ENCODE measurements around the gene C10orf90. TPM values are rescaled to one million over a fixed set of nuclear protein-coding genes. Genes with fewer than 3 reads are reported as not detected.

The C10orf90 gene
- total RNA-seq, 3 donors from 2014 or later = 0.16 to 30.4 (median 3.9) TPM

DNA sequence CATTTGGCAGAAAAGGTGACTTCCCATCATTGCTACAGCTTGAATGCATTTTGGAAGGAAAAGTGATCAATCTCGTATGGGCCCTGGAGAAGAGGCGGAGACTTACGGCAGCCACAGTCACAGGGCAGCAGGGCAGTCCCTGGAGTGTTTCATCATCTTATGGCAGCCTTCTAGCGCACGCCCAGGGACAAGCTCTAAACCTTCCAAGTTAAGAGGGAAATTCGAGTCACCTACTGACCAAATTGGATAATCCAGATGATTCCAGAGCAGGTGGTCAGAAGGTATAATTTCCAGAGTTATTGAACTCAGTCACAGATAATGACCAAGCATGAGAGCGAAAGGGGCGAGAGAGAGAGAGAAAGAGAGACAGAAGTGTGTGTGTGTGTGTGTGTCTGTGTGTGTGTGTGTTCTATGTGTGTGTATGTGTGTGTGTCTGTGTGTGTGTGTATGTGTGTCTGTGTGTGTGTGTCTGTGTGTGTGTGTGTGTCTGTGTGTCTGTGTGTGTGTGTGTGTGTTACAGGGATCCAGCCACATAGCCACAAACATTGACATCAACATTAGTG is 158.5 kb downstream of the C10orf90 start:
- Histone ChIP-seq H3K4me1 (no peaks in the 10 kb centered on the region), H3K4me3 (no peak overlapping the region), H3K27ac (no peak overlapping the region), H3K36me3 (no peaks in the 10 kb centered on the region), H3K9me3 (no peaks in the 10 kb centered on the region), H3K27me3 (no peaks in the 10 kb centered on the region)
- TF ChIP-seq POLR2A (IDR thresholded peaks at IDR 0.05) (no peak), POLR2AphosphoS5 (IDR thresholded peaks at IDR 0.05) (no peak)
- TF ChIP-seq, protein P1, sequence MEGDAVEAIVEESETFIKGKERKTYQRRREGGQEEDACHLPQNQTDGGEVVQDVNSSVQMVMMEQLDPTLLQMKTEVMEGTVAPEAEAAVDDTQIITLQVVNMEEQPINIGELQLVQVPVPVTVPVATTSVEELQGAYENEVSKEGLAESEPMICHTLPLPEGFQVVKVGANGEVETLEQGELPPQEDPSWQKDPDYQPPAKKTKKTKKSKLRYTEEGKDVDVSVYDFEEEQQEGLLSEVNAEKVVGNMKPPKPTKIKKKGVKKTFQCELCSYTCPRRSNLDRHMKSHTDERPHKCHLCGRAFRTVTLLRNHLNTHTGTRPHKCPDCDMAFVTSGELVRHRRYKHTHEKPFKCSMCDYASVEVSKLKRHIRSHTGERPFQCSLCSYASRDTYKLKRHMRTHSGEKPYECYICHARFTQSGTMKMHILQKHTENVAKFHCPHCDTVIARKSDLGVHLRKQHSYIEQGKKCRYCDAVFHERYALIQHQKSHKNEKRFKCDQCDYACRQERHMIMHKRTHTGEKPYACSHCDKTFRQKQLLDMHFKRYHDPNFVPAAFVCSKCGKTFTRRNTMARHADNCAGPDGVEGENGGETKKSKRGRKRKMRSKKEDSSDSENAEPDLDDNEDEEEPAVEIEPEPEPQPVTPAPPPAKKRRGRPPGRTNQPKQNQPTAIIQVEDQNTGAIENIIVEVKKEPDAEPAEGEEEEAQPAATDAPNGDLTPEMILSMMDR (IDR thresholded peaks at IDR 0.05) = no peak
- intact Hi-C loops (cut with DNase I; ENCODE audit: low total_unique reads) = no loop called here
- DNase-seq (ENCODE audit: low spot score in 2 of 2) = no peak

DNA sequence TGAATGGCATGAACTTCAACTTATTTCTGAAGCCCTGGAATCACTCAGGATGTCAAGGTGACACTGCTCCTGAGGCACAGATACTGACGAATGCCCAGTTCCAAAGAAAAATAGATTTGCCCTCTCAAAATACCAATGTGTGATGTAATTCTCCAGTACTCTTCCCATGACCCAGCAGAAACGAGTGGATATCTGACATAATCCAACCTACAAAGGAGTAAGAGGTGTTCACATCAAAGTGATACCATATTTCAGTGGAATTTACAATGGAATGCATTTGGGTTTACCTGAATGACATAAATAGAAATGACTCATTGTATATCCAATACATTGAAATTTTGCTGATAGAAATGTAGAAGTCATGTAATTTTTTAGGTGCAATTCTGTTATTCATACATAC is 161.3 kb downstream of the C10orf90 start:
- intact Hi-C loops (cut with DNase I; ENCODE audit: low total_unique reads) = no loop called here
- H3K9me3 ChIP-seq = no peaks in the 10 kb centered on the region
- no peaks in the 10 kb centered on the region for H3K36me3 ChIP-seq
- no peaks in the 10 kb centered on the region for H3K27me3 ChIP-seq
- no peak overlapping the region for H3K4me3 ChIP-seq
- no peak overlapping the region for H3K27ac ChIP-seq
- DNase-seq (ENCODE audit: low spot score in 2 of 2) = no peak
- TF ChIP-seq POLR2A (IDR thresholded peaks at IDR 0.05) (no peak), POLR2AphosphoS5 (IDR thresholded peaks at IDR 0.05) (no peak)
- TF ChIP-seq, protein P1 (IDR thresholded peaks at IDR 0.05) = no peak
- H3K4me1 ChIP-seq = no peaks in the 10 kb centered on the region

DNA sequence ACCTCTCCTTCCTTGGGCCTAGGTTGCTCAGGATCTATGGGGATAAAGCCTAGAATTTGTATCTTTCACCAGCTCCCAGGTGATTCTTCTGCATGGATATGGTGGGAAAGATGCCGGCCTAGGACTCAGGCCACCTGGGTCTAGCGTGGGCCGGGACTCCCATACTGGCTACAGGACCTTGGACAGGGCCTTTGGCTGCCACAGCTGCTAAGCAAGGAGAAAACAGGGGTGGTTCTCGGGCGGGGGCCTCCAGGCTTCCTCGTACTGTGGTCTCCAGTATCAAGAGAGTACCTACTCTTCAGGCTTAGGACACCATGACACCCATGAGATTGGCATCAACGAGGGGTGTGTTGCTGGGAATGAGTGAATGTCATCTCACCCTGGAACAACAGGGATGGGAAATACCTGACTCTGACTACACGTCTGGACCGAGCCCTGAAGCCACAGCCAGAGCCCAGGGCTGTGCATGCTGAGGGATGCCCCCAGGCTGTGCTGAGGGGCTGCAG is 161.9 kb downstream of the C10orf90 start:
- H3K9me3 ChIP-seq = no peaks in the 10 kb centered on the region
- no peak for DNase-seq (ENCODE audit: low spot score in 2 of 2)
- no peaks in the 10 kb centered on the region for H3K36me3 ChIP-seq
- intact Hi-C loops (cut with DNase I; ENCODE audit: low total_unique reads) = no loop called here
- H3K27me3 ChIP-seq = no peaks in the 10 kb centered on the region
- no peaks in the 10 kb centered on the region for H3K4me1 ChIP-seq
- TF ChIP-seq, protein P1 (IDR thresholded peaks at IDR 0.05) = no peak
- no peak for TF ChIP-seq POLR2A (IDR thresholded peaks at IDR 0.05)
- TF ChIP-seq POLR2AphosphoS5 (IDR thresholded peaks at IDR 0.05) = no peak
- H3K4me3 ChIP-seq = no peak overlapping the region
- no peak overlapping the region for H3K27ac ChIP-seq

DNA sequence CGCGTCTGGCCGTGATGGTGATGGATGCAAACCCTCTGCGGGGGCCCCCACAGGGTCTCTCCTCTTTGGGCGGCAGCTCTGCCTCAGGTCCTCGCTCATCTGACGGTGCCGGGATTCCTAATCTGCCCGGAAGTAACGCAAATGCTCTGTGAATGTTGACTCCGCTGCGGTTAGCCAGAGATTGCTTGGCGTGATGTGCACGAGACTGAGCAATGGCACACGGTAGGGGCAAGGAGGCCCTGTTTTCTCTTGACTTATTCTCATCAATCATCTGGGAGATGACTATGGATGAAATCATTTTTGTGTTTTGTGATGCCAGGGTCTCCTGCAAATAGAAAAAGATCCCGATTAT is 165.8 kb downstream of the C10orf90 start:
- no peaks in the 10 kb centered on the region for H3K9me3 ChIP-seq
- no peak for DNase-seq (ENCODE audit: low spot score in 2 of 2)
- H3K27ac ChIP-seq = no peak overlapping the region
- H3K4me1 ChIP-seq = no peaks in the 10 kb centered on the region
- H3K27me3 ChIP-seq = no peaks in the 10 kb centered on the region
- no peaks in the 10 kb centered on the region for H3K36me3 ChIP-seq
- no peak overlapping the region for H3K4me3 ChIP-seq
- intact Hi-C loops (cut with DNase I; ENCODE audit: low total_unique reads) = no loop called here
- TF ChIP-seq, protein P1 (IDR thresholded peaks at IDR 0.05) = no peak
- TF ChIP-seq POLR2AphosphoS5 (IDR thresholded peaks at IDR 0.05) (no peak), POLR2A (IDR thresholded peaks at IDR 0.05) (no peak)

DNA sequence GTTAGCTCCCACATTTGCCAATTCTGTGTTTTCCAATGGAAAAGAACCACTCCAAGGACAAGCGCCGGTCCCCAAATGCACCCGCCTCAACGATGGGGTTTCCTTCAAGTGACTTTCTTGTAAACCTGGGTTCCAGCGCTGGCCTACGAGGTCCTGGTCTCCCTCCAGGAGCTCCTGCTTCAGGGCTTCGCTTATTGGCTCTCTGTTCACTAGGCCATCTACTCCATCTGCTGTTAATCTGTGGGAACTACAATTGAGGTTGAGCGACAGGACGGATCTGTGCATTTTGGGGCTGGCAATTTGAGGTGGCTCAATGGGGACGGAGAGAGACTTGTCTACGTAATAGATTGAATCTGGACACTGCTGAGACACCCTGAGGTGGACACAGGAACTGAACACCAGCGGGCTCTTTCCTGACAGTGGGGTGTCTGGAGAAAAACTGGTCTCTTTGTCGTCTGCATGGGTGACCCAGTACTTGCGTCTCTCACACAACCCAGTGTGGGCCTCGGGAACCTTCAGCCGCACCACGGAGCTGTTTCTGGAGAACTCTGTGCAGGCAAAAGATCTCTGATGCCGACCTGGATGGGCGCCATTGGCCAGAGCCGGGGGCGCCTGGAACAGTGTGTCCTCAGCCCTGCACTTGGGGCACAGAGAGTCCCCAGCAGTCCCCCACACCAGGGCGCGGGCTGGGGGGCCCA is 166.3 kb downstream of the C10orf90 start:
- H3K4me1 ChIP-seq = no peaks in the 10 kb centered on the region
- no peak for TF ChIP-seq POLR2AphosphoS5 (IDR thresholded peaks at IDR 0.05)
- TF ChIP-seq, protein P1 (IDR thresholded peaks at IDR 0.05) = peak; percentile 13 to 71 (median 49)
- H3K27ac ChIP-seq = no peak overlapping the region
- no peaks in the 10 kb centered on the region for H3K36me3 ChIP-seq
- intact Hi-C loops (cut with DNase I; ENCODE audit: low total_unique reads) = no loop called here
- no peaks in the 10 kb centered on the region for H3K27me3 ChIP-seq
- H3K9me3 ChIP-seq = no peaks in the 10 kb centered on the region
- H3K4me3 ChIP-seq = no peak overlapping the region
- DNase-seq (ENCODE audit: low spot score in 2 of 2) = no peak

Measured in breast epithelium (tissue), 4 donors.